ENCODE results near the gene CTIF. TPM values are rescaled to one million over a fixed set of nuclear protein-coding genes. Genes with fewer than 3 reads are reported as not detected.

Gene CTIF
- total RNA-seq, 1 experiment from 2014 or later = 5.8 TPM

GRCh38 chr18:48535956-48536355 is 2.9 kb upstream of the CTIF start:
- no peaks in the 10 kb centered on the region for H3K9me2 ChIP-seq (replicated peaks; ENCODE audit: low read length)
- no peaks in the 10 kb centered on the region for H3K36me3 ChIP-seq (ENCODE audit: low read depth, low read length)
- ATAC-seq (no peak), DNase-seq (no peak)
- no peak overlapping the region for H3K4me2 ChIP-seq (ENCODE audit: low read length)
- no peak overlapping the region for H2AFZ ChIP-seq (ENCODE audit: low read length)
- H4K20me1 ChIP-seq (ENCODE audit: low read length) = no peaks in the 10 kb centered on the region
- 0 out of 2 replicates have a peak, but pooled peaks cover 5% of the 10 kb centered on the region for H3K4me1 ChIP-seq (ENCODE audit: insufficient read depth, low read length)
- intact Hi-C loops (cut with micrococcal nuclease) = no loop called here
- no peaks in the 10 kb centered on the region for H3K9me3 ChIP-seq (ENCODE audit: low read length)
- no peak overlapping the region for H3K4me3 ChIP-seq (ENCODE audit: low read length)
- no peaks in the 10 kb centered on the region for H3K79me2 ChIP-seq (ENCODE audit: low read length)
- no peak overlapping the region for H3K27ac ChIP-seq (ENCODE audit: low read length)
- H3K9ac ChIP-seq (ENCODE audit: low read length) = no peak overlapping the region
- no peaks in the 10 kb centered on the region for H3K27me3 ChIP-seq (ENCODE audit: low read length)
- no TSS peak for BruUV-seq (replicated peaks)
- H3F3A ChIP-seq (ENCODE audit: low read length, unreplicated experiment) = no peaks in the 10 kb centered on the region
- POLR2A ChIA-PET (ENCODE audit: unreplicated experiment) = no interaction called here
- TF ChIP-seq CTCF (conservative IDR thresholded peaks at IDR 0.05; ENCODE audit: low read depth, low read length) = no peak
- no peak for TF ChIP-seq EZH2 (IDR thresholded peaks at IDR 0.05; ENCODE audit: low read length, unreplicated experiment)
- no peak for TF ChIP-seq EZH2phosphoT487 (IDR thresholded peaks at IDR 0.05; ENCODE audit: borderline replicate concordance, low read length)
- CTCF ChIA-PET = no interaction called here

- ChIA-PET CTCF (no interaction called here), POLR2A (ENCODE audit: unreplicated experiment) (no interaction called here)
- Histone ChIP-seq H3K27ac (ENCODE audit: low read length) (no peak overlapping the region), H3K27me3 (ENCODE audit: low read length) (no peaks in the 10 kb centered on the region), H3K9me3 (ENCODE audit: low read length) (no peaks in the 10 kb centered on the region), H3K4me2 (ENCODE audit: low read length) (no peak overlapping the region), H3K9ac (ENCODE audit: low read length) (no peak overlapping the region), H3K79me2 (ENCODE audit: low read length) (no peaks in the 10 kb centered on the region), H3K36me3 (ENCODE audit: low read depth, low read length) (no peaks in the 10 kb centered on the region), H2AFZ (ENCODE audit: low read length) (no peak overlapping the region), H3K4me1 (ENCODE audit: insufficient read depth, low read length) (0 out of 2 replicates have a peak, but pooled peaks cover 5% of the 10 kb centered on the region), H4K20me1 (ENCODE audit: low read length) (no peaks in the 10 kb centered on the region), H3F3A (ENCODE audit: low read length, unreplicated experiment) (no peaks in the 10 kb centered on the region), H3K9me2 (replicated peaks; ENCODE audit: low read length) (no peaks in the 10 kb centered on the region), H3K4me3 (ENCODE audit: low read length) (no peak overlapping the region)
- BruUV-seq (replicated peaks) = no TSS peak
- intact Hi-C loops (cut with micrococcal nuclease) = no loop called here
- TF ChIP-seq CTCF (conservative IDR thresholded peaks at IDR 0.05; ENCODE audit: low read depth, low read length) (no peak), EZH2phosphoT487 (IDR thresholded peaks at IDR 0.05; ENCODE audit: borderline replicate concordance, low read length) (no peak), EZH2 (IDR thresholded peaks at IDR 0.05; ENCODE audit: low read length, unreplicated experiment) (no peak)
- ATAC-seq (no peak), DNase-seq (no peak)
Measured at GRCh38 chr18:48536516-48536915, 2.3 kb upstream of the CTIF start.

- H3K27ac ChIP-seq (ENCODE audit: low read length) = no peak overlapping the region
- peaks cover 4% of the 10 kb centered on the region; the same call in 1 of the 2 replicates for H3K79me2 ChIP-seq (ENCODE audit: low read length)
- intact Hi-C loops (cut with micrococcal nuclease) = loop anchor here (2.0 to 10.0 kb wide), 2 partner anchors 65 to 91 kb away; no protein-coding TSS in a partner anchor
- ATAC-seq (peak; percentile 25), DNase-seq (peak; percentile 19)
- BruUV-seq (replicated peaks) = no TSS peak
- no peaks in the 10 kb centered on the region for H3K27me3 ChIP-seq (ENCODE audit: low read length)
- H3K4me1 ChIP-seq (ENCODE audit: insufficient read depth, low read length) = peaks cover 23% of the 10 kb centered on the region; the same call in 1 of the 2 replicates
- H3K9ac ChIP-seq (ENCODE audit: low read length) = peak overlapping the region; percentile 37
- H4K20me1 ChIP-seq (ENCODE audit: low read length) = no peaks in the 10 kb centered on the region
- peak overlapping the region; percentile 77 for H2AFZ ChIP-seq (ENCODE audit: low read length)
- no peaks in the 10 kb centered on the region for H3K9me2 ChIP-seq (replicated peaks; ENCODE audit: low read length)
- H3K9me3 ChIP-seq (ENCODE audit: low read length) = no peaks in the 10 kb centered on the region
- peak overlapping the region; percentile 87 for H3K4me2 ChIP-seq (ENCODE audit: low read length)
- H3K4me3 ChIP-seq (ENCODE audit: low read length) = peak overlapping the region; percentile 76
- no peaks in the 10 kb centered on the region for H3F3A ChIP-seq (ENCODE audit: low read length, unreplicated experiment)
- TF ChIP-seq EZH2 (IDR thresholded peaks at IDR 0.05; ENCODE audit: low read length, unreplicated experiment) (no peak), CTCF (conservative IDR thresholded peaks at IDR 0.05; ENCODE audit: low read depth, low read length) (no peak), EZH2phosphoT487 (IDR thresholded peaks at IDR 0.05; ENCODE audit: borderline replicate concordance, low read length) (no peak)
- POLR2A ChIA-PET (ENCODE audit: unreplicated experiment) = no interaction called here
- H3K36me3 ChIP-seq (ENCODE audit: low read depth, low read length) = no peaks in the 10 kb centered on the region
- CTCF ChIA-PET = no interaction called here
Measured at GRCh38 chr18:48539406-48540250, 797 bp downstream of the CTIF start.
